OCI-LY7 (cell line): ENCODE data around the gene DPT.

Experiments
- EZH2phosphoT487 ChIP-seq: fragments of 200-600 bp; sonication (generic); IDR thresholded peaks from 2 replicates; pipeline ENCODE4 v1.6.1; 2018; ENCODE audit warnings: low read depth, borderline replicate concordance, mild to moderate bottlenecking, mixed run types, antibody characterized with exemption, low read length, moderate library complexity, mixed read lengths
- TF ChIP-seq, protein P1 (sequence below): fragments of 200-600 bp; sonication (generic); conservative IDR thresholded peaks from 2 replicates; pipeline ENCODE4 v1.5.1; 2014; ENCODE audit warnings: mild to moderate bottlenecking, antibody characterized with exemption, low read length, moderate library complexity, mixed read lengths

DNA sequence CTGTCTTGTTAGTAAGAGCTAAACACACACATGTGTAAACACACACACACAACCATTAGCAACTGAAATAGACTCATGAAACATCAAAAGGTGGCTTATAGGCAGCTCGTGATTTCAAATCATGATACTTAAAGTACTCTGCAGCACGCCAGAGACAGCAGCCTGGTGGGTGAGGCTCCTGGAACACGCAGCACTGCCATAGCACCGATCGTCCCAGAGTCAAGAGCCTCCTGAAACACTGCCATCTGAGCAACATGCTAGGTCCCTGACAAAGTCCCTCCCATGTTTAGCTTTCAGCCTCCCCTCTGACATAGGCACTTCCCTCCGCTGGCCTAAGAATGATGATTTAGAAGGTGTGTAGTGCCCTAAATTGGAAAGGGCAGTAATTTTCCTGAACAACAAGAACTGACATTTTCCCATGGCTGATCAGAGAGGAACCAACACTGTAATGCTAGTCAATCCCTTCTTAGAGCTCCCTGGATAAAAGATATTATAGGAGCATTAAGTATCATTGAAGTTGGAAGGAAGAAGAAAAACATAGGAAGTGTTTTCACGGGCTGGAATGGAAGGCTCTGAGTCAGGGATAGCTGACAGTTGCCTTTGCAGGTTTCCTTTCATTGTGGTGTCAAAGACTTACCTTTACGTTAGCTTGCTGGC, 14.1 kb upstream of the DPT start:
- TF ChIP-seq, protein P1, sequence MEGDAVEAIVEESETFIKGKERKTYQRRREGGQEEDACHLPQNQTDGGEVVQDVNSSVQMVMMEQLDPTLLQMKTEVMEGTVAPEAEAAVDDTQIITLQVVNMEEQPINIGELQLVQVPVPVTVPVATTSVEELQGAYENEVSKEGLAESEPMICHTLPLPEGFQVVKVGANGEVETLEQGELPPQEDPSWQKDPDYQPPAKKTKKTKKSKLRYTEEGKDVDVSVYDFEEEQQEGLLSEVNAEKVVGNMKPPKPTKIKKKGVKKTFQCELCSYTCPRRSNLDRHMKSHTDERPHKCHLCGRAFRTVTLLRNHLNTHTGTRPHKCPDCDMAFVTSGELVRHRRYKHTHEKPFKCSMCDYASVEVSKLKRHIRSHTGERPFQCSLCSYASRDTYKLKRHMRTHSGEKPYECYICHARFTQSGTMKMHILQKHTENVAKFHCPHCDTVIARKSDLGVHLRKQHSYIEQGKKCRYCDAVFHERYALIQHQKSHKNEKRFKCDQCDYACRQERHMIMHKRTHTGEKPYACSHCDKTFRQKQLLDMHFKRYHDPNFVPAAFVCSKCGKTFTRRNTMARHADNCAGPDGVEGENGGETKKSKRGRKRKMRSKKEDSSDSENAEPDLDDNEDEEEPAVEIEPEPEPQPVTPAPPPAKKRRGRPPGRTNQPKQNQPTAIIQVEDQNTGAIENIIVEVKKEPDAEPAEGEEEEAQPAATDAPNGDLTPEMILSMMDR: no peak
- TF ChIP-seq EZH2phosphoT487: no peak
